Left lung (tissue), 10 donors: ENCODE results near the gene CHCHD10. TPM values are rescaled to one million over a fixed set of nuclear protein-coding genes. Genes with fewer than 3 reads are reported as not detected.

Experiments used
- ATAC-seq: fragments of 200-7000 bp; cut with Tn5 transposase; one replicate; pipeline ENCODE4 v1.9.1; 2020; ENCODE audit warnings: moderate library complexity
- DNase-seq, 4 donors: peaks; one replicate each; pipeline ENCODE4 v3.0.0-alpha.2; 2013 to 2020
- H3K27ac ChIP-seq, 2 donors: fragments of 200-600 bp; sonication (generic) in 1 of 2; one replicate each; pipeline versions ENCODE4 v1.5.0 to v1.8.0; 2020 to 2021
- H3K27me3 ChIP-seq, 2 donors: fragments of 200-600 bp; sonication (generic) in 1 of 2; one replicate each; pipeline versions ENCODE4 v1.5.0 to v1.8.0; 2020 to 2021
- H3K36me3 ChIP-seq, 2 donors: fragments of 200-600 bp; sonication (generic) in 1 of 2; one replicate each; pipeline versions ENCODE4 v1.5.0 to v1.8.0; 2020 to 2021
- H3K4me1 ChIP-seq, 2 donors: fragments of 200-600 bp; one replicate each; pipeline ENCODE4 v1.8.0; 2021
- H3K4me3 ChIP-seq, 2 donors: fragments of 200-600 bp; sonication (generic) in 1 of 2; one replicate each; pipeline versions ENCODE4 v1.5.0 to v1.8.0; 2020 to 2021; ENCODE audit warnings: mild to moderate bottlenecking in 1 of 2
- H3K9me3 ChIP-seq, 2 donors: fragments of 200-600 bp; sonication (generic) in 1 of 2; one replicate each; pipeline versions ENCODE4 v1.5.0 to v1.8.0; 2020 to 2021
- CTCF ChIP-seq, 2 donors: fragments of 200-600 bp; sonication (generic) in 1 of 2; IDR thresholded peaks; one replicate each; pipeline versions ENCODE4 v1.5.0 to v1.8.0; 2021; ENCODE audit warnings: antibody characterized with exemption in 2 of 2
- intact Hi-C, 2 donors: fragments of 100-400 bp; cut with DNase I; formaldehyde crosslinking; loops; one replicate each; pipeline versions ENCODE4 v1.11.2 to v1.14.2; 2022
- polyA plus RNA-seq, 6 donors: library from polyadenylated mRNA; unstranded; fragments of 120-200 nt; gene quantifications; one replicate each; pipeline ENCODE4 v1.2.1, GENCODE V29; 2013; ENCODE audit not compliant: insufficient read length in 6 of 6
- total RNA-seq, 2 donors: library from RNA; stranded (reverse); fragmentation: NEBNext Ultra II Directional; extraction: Animal tissue kit (Norgen Biotek cat#: 25700); gene quantifications; one replicate each; pipeline ENCODE4 v1.2.1, GENCODE V29; 2021
- donor health status: DM: no; HTN: yes; CAD: no.
- donor health status: DM: no; HTN: no; CAD: no.

Gene CHCHD10
- total and polyA plus RNA-seq, 8 donors, result 19.0 to 128 (median 30.8) TPM

GRCh38 chr22:23791738-23792645 is 24.2 kb upstream of the CHCHD10 start:
- Histone ChIP-seq H3K9me3 (no peaks in the 10 kb centered on the region), H3K27ac (no peak overlapping the region), H3K4me1 (peaks cover 5 to 27% of the 10 kb centered on the region in 2 donors), H3K27me3 (no peaks in the 10 kb centered on the region), H3K4me3 (no peak overlapping the region), H3K36me3 (peaks cover 0 to 55% of the 10 kb centered on the region in 2 donors)
- no peak for ATAC-seq
- no peak for DNase-seq
- intact Hi-C loops, result no loop called here
- TF ChIP-seq CTCF (IDR thresholded peaks at IDR 0.05), result no peak

- H3K36me3 ChIP-seq, result peaks cover 0 to 48% of the 10 kb centered on the region in 2 donors
- no peak for TF ChIP-seq CTCF (IDR thresholded peaks at IDR 0.05)
- H3K4me3 ChIP-seq, result no peak overlapping the region
- DNase-seq (peak in 1 of 4 donors; percentile 22), ATAC-seq (no peak)
- intact Hi-C loops, result no loop called here
- H3K4me1 ChIP-seq, result peaks cover 8 to 34% of the 10 kb centered on the region in 2 donors
- H3K9me3 ChIP-seq, result no peaks in the 10 kb centered on the region
- H3K27me3 ChIP-seq, result no peaks in the 10 kb centered on the region
- H3K27ac ChIP-seq, result no peak overlapping the region
Observed at GRCh38 chr22:23790819-23791737, 23.3 kb upstream of the CHCHD10 start.

- no peak for TF ChIP-seq CTCF (IDR thresholded peaks at IDR 0.05)
- peaks cover 8 to 34% of the 10 kb centered on the region in 2 donors for H3K4me1 ChIP-seq
- no peak overlapping the region for H3K27ac ChIP-seq
- DNase-seq (no peak), ATAC-seq (no peak)
- intact Hi-C loops, result loop anchor here in 1 of 2 donors (10.0 kb wide), 1 partner anchor 45 kb away; the partner anchor contains the start of gene DERL3
- H3K36me3 ChIP-seq, result peaks cover 0 to 33% of the 10 kb centered on the region in 2 donors
- H3K9me3 ChIP-seq, result no peaks in the 10 kb centered on the region
- H3K4me3 ChIP-seq, result no peak overlapping the region
- H3K27me3 ChIP-seq, result no peaks in the 10 kb centered on the region
Observed at GRCh38 chr22:23789638-23790037, 21.9 kb upstream of the CHCHD10 start.

- Histone ChIP-seq H3K27ac (no peak overlapping the region), H3K27me3 (no peaks in the 10 kb centered on the region), H3K4me3 (no peak overlapping the region), H3K36me3 (peaks cover 0 to 28% of the 10 kb centered on the region in 2 donors), H3K4me1 (peaks cover 8 to 34% of the 10 kb centered on the region in 2 donors), H3K9me3 (no peaks in the 10 kb centered on the region)
- ATAC-seq, result no peak
- intact Hi-C loops, result loop anchor here in 1 of 2 donors (10.0 kb wide), 1 partner anchor 46 kb away; the partner anchor contains the start of gene DERL3
- TF ChIP-seq CTCF (IDR thresholded peaks at IDR 0.05), result no peak
- no peak for DNase-seq
Observed at GRCh38 chr22:23789121-23789520, 21.3 kb upstream of the CHCHD10 start.
